Karpas-422 (cell line): ENCODE measurements around the gene STEAP1. TPM values are rescaled to one million over a fixed set of nuclear protein-coding genes. Genes with fewer than 3 reads are reported as not detected.
"Not testable (repeated sequence)": the region's sequence is repeated elsewhere in the genome, so short reads cannot be mapped to it uniquely, and the experiment has no call there.

Experiments
- DNase-seq: peaks from one replicate; pipeline ENCODE4 v3.0.0-alpha.2; 2015
- H2AFZ ChIP-seq: fragments of 200-600 bp; sonication (generic); 2 replicates; pipeline ENCODE4 v1.6.1; 2014; ENCODE audit warnings: antibody characterized with exemption, low read length, mixed read lengths
- H3K27ac ChIP-seq: fragments of 200-600 bp; sonication (generic); 2 replicates; pipeline ENCODE4 v1.5.1; 2014; ENCODE audit warnings: mild to moderate bottlenecking, low read length, moderate library complexity
- H3K27me3 ChIP-seq: fragments of 200-600 bp; sonication (generic); 2 replicates; pipeline ENCODE4 v1.6.1; 2014; ENCODE audit warnings: low read length, mixed read lengths
- H3K36me3 ChIP-seq: fragments of 200-600 bp; sonication (generic); 2 replicates; pipeline ENCODE4 v1.6.1; 2014; ENCODE audit warnings: low read length, mixed read lengths; ENCODE audit not compliant: insufficient read depth
- H3K4me1 ChIP-seq: fragments of 200-600 bp; sonication (generic); 2 replicates; pipeline ENCODE4 v1.6.1; 2014; ENCODE audit warnings: mild to moderate bottlenecking, low read length, mixed read lengths
- H3K4me2 ChIP-seq: fragments of 200-600 bp; sonication (generic); 2 replicates; pipeline ENCODE4 v1.6.1; 2014; ENCODE audit warnings: low read length, low read depth, mild to moderate bottlenecking; ENCODE audit not compliant: poor library complexity, severe bottlenecking
- H3K4me3 ChIP-seq: fragments of 200-600 bp; sonication (generic); 2 replicates; pipeline ENCODE4 v1.5.1; 2014; ENCODE audit warnings: mild to moderate bottlenecking, antibody characterized with exemption, low read length, mixed read lengths
- H3K79me2 ChIP-seq: fragments of 200-600 bp; sonication (generic); 2 replicates; pipeline ENCODE4 v1.6.1; 2014; ENCODE audit warnings: mild to moderate bottlenecking, low read length, mixed read lengths
- H3K9ac ChIP-seq: fragments of 200-600 bp; sonication (generic); 2 replicates; pipeline ENCODE4 v1.6.0; 2014; ENCODE audit warnings: low read length
- H3K9me2 ChIP-seq: fragments of 200-600 bp; sonication (generic), shearing (Covaris generic); replicated peaks from 2 replicates; pipeline ENCODE4 v1.6.0; 2014; ENCODE audit warnings: mild to moderate bottlenecking, low read length, moderate library complexity; ENCODE audit not compliant: insufficient read depth
- H3K9me3 ChIP-seq: fragments of 300-700, 200-600 bp; sonication (generic); 2 replicates; pipeline ENCODE4 v1.6.1; 2014; ENCODE audit warnings: low read length, mixed read lengths
- H4K20me1 ChIP-seq: fragments of 200-600 bp; sonication (generic); 2 replicates; pipeline ENCODE4 v1.6.1; 2014; ENCODE audit warnings: mild to moderate bottlenecking, antibody characterized with exemption, low read length, low read depth; ENCODE audit not compliant: insufficient read depth
- total RNA-seq: library from RNA; depleted of rRNA; stranded (reverse); fragments of >200 nt; shearing (Covaris generic); gene quantifications from 2 replicates; pipeline ENCODE4 v1.2.3, GENCODE V29; 2014; ENCODE audit warnings: low replicate concordance

The STEAP1 gene
- total RNA-seq, 1 experiment from 2014 or later, result not detected

DNA sequence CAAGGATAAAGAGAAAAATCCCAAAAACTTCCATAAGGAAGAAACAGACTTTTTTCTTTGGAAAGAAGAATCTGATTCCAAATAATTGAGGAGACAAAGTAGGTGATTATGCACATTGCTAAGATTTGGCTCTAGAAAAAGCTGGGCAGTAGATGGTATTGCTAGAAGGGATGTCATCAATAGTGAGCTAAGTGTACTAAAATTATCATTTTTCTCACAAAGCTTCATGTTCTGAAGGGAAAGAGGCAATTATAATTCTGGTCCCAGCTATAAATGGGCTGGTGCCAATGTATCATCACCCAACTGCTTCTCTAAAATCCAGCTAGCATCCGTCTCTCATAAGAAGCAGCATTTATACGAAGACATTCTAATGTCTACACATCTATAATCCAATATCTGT, 23.9 kb downstream of the STEAP1 start:
- Histone ChIP-seq H4K20me1 (no peaks in the 10 kb centered on the region), H3K27ac (no peak overlapping the region), H3K27me3 (no peaks in the 10 kb centered on the region), H3K9ac (no peak overlapping the region), H3K36me3 (no peaks in the 10 kb centered on the region), H3K4me2 (no peak overlapping the region), H3K4me3 (no peak overlapping the region), H2AFZ (no peak overlapping the region), H3K9me3 (no peaks in the 10 kb centered on the region), H3K79me2 (no peaks in the 10 kb centered on the region), H3K9me2 (no peaks in the 10 kb centered on the region), H3K4me1 (peaks cover 7% of the 10 kb centered on the region)
- no peak for DNase-seq

GRCh38 chr7:90178679-90179278, 24.5 kb downstream of the STEAP1 start:
- Histone ChIP-seq H3K27ac (no peak overlapping the region), H3K9me3 (no peaks in the 10 kb centered on the region), H3K4me3 (no peak overlapping the region), H3K9ac (no peak overlapping the region), H3K79me2 (no peaks in the 10 kb centered on the region), H4K20me1 (no peaks in the 10 kb centered on the region), H3K36me3 (no peaks in the 10 kb centered on the region), H3K4me1 (peaks cover 7% of the 10 kb centered on the region), H3K27me3 (no peaks in the 10 kb centered on the region), H2AFZ (no peak overlapping the region), H3K4me2 (no peak overlapping the region), H3K9me2 (no peaks in the 10 kb centered on the region)
- peak; percentile 56 for DNase-seq

GRCh38 chr7:90180011-90180585, 25.8 kb downstream of the STEAP1 start:
- Histone ChIP-seq H3K9me2 (no peaks in the 10 kb centered on the region), H3K36me3 (no peaks in the 10 kb centered on the region), H3K79me2 (no peaks in the 10 kb centered on the region), H3K27me3 (no peaks in the 10 kb centered on the region), H3K4me3 (no peak overlapping the region), H3K9me3 (no peaks in the 10 kb centered on the region), H3K4me2 (no peak overlapping the region), H3K4me1 (peaks cover 7% of the 10 kb centered on the region), H3K27ac (no peak overlapping the region), H2AFZ (no peak overlapping the region), H4K20me1 (no peaks in the 10 kb centered on the region), H3K9ac (no peak overlapping the region)
- no peak for DNase-seq

DNA sequence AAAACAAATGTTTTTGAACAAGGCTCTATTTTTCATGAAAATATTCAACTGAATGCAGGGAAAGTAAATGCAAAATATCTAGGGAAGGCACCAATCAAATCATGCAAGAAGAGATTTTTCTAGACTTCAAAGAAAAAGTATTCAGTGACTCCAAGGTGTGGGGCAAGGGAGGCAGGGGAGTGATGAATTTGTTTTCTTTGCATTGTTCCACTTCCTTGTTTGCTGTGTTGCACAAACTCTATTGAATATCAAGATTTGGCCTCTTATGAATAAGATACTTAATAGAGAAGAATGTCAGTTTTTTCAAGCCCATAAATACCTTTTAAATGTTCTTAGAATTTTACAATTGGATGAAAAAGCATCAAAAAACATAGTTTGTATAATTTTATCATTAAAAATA, 26.4 kb downstream of the STEAP1 start:
- no peak for DNase-seq
- Histone ChIP-seq H2AFZ (no peak overlapping the region), H3K4me2 (no peak overlapping the region), H3K9me2 (no peaks in the 10 kb centered on the region), H3K27me3 (no peaks in the 10 kb centered on the region), H3K36me3 (no peaks in the 10 kb centered on the region), H3K9me3 (no peaks in the 10 kb centered on the region), H3K4me1 (peaks cover 7% of the 10 kb centered on the region), H4K20me1 (no peaks in the 10 kb centered on the region), H3K27ac (no peak overlapping the region), H3K9ac (no peak overlapping the region), H3K79me2 (no peaks in the 10 kb centered on the region), H3K4me3 (no peak overlapping the region)

GRCh38 chr7:90181485-90181884, 27.2 kb downstream of the STEAP1 start:
- H3K36me3 ChIP-seq, result no peaks in the 10 kb centered on the region
- no peak overlapping the region for H2AFZ ChIP-seq
- peaks cover 7% of the 10 kb centered on the region for H3K4me1 ChIP-seq
- no peaks in the 10 kb centered on the region for H3K9me3 ChIP-seq
- no peaks in the 10 kb centered on the region for H3K9me2 ChIP-seq
- H3K79me2 ChIP-seq, result no peaks in the 10 kb centered on the region
- no peaks in the 10 kb centered on the region for H3K27me3 ChIP-seq
- H3K4me2 ChIP-seq, result no peak overlapping the region
- no peak overlapping the region for H3K4me3 ChIP-seq
- DNase-seq, result no peak
- no peaks in the 10 kb centered on the region for H4K20me1 ChIP-seq
- no peak overlapping the region for H3K9ac ChIP-seq
- no peak overlapping the region for H3K27ac ChIP-seq

DNA sequence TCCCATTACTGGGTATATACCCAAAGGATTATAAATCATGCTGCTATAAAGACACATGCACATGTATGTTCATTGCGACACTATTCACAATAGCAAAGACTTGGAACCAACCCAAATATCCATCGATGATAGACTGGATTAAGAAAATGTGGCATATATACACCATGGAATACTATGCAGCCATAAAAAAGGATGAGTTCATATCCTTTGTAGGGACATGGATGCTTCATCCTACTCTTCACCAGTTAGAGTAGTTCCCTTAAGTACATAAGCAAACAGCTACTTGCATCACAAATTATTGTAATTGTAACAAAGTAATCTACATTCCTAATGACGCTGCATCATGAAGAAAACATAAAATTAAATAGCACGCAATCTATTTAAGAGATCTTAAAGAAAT, 32.0 kb downstream of the STEAP1 start:
- DNase-seq, H3K9me2 ChIP-seq, H3K4me3 ChIP-seq, H3K36me3 ChIP-seq, H2AFZ ChIP-seq, H3K79me2 ChIP-seq, H3K27me3 ChIP-seq, H4K20me1 ChIP-seq, H3K4me2 ChIP-seq, H3K4me1 ChIP-seq, H3K9me3 ChIP-seq, H3K27ac ChIP-seq, H3K9ac ChIP-seq: not testable (repeated sequence)

DNA sequence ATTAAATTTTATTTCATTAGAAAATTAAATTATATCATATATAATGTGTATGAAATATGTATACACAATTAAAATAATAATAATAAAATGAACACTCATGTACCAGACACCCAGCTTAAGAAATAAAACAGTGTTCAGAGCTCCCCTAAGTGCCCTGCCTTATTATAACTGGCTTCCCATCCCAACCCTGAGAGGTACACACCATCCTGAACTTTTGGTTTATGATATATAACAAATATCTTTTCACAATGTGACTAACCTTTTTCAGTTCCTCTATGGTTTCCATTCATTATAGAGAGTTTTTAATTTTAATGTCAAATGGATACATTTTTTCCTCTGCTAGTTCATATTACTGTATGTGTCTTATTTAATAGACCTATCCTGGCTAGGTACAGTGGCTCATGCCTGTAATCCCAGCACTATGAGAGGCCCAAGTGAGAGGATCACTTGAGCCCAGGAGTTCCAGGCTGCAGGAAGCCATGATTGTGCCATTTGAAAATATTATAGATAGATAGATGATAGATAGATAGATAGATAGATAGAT, 33.3 kb downstream of the STEAP1 start:
- no peak overlapping the region for H3K27ac ChIP-seq
- no peak overlapping the region for H3K9ac ChIP-seq
- H2AFZ ChIP-seq, result no peak overlapping the region
- H3K36me3 ChIP-seq, result no peaks in the 10 kb centered on the region
- H3K9me2 ChIP-seq, result no peaks in the 10 kb centered on the region
- H3K9me3 ChIP-seq, result no peaks in the 10 kb centered on the region
- no peak overlapping the region for H3K4me3 ChIP-seq
- no peaks in the 10 kb centered on the region for H3K27me3 ChIP-seq
- no peaks in the 10 kb centered on the region for H3K4me1 ChIP-seq
- H4K20me1 ChIP-seq, result no peaks in the 10 kb centered on the region
- no peak for DNase-seq
- H3K4me2 ChIP-seq, result no peak overlapping the region
- H3K79me2 ChIP-seq, result no peaks in the 10 kb centered on the region

GRCh38 chr7:90188281-90188680, 34.0 kb downstream of the STEAP1 start:
- Histone ChIP-seq H3K9ac (no peak overlapping the region), H4K20me1 (no peaks in the 10 kb centered on the region), H3K4me2 (no peak overlapping the region), H3K27ac (no peak overlapping the region), H3K27me3 (no peaks in the 10 kb centered on the region), H3K9me2 (no peaks in the 10 kb centered on the region), H3K4me1 (no peaks in the 10 kb centered on the region), H3K79me2 (no peaks in the 10 kb centered on the region), H2AFZ (no peak overlapping the region), H3K4me3 (no peak overlapping the region), H3K9me3 (no peaks in the 10 kb centered on the region), H3K36me3 (no peaks in the 10 kb centered on the region)
- DNase-seq, result no peak
